Astrocyte (in vitro differentiated cells and primary cell): ENCODE measurements around the gene ENPP6. TPM values are rescaled to one million over a fixed set of nuclear protein-coding genes. Genes with fewer than 3 reads are reported as not detected.

ENCODE experiments used
- DNase-seq: peaks from one replicate; pipeline ENCODE4 v3.0.0-alpha.2; 2010; ENCODE audit warnings: low read depth
- FAIRE-seq: peaks from 2 replicates; lab custom pipeline; 2011; peaks lifted over from hg19 to GRCh38; lab: Jason Lieb, UNC
- H2AFZ ChIP-seq: 2 replicates; pipeline ENCODE4 v1.6.0; 2012; ENCODE audit warnings: low read depth, low read length, inconsistent platforms
- H3K27ac ChIP-seq: 2 replicates; pipeline ENCODE4 v1.5.1; 2011; ENCODE audit warnings: low read depth, low read length, inconsistent platforms
- H3K27me3 ChIP-seq: 2 replicates; pipeline ENCODE4 v1.6.0; 2011; ENCODE audit warnings: low read length, inconsistent platforms; ENCODE audit not compliant: insufficient read depth
- H3K36me3 ChIP-seq: 2 replicates; pipeline ENCODE4 v1.5.1; 2011; ENCODE audit warnings: low read length, inconsistent platforms; ENCODE audit not compliant: insufficient read depth
- H3K4me1 ChIP-seq: 2 replicates; pipeline ENCODE4 v1.5.1; 2011; ENCODE audit warnings: low read length, inconsistent platforms; ENCODE audit not compliant: insufficient read depth
- H3K4me2 ChIP-seq: 2 replicates; pipeline ENCODE4 v1.6.0; 2012; ENCODE audit warnings: low read length, inconsistent platforms
- H3K4me3 ChIP-seq: 2 replicates; pipeline ENCODE4 v1.5.1; 2011; ENCODE audit warnings: low read depth, mild to moderate bottlenecking, low read length, inconsistent platforms; ENCODE audit not compliant: insufficient read depth
- H3K79me2 ChIP-seq: 2 replicates; pipeline ENCODE4 v1.6.0; 2012; ENCODE audit warnings: mild to moderate bottlenecking, low read length, inconsistent platforms; ENCODE audit not compliant: insufficient read depth
- H3K9ac ChIP-seq: 2 replicates; pipeline ENCODE4 v1.6.0; 2012; ENCODE audit warnings: mild to moderate bottlenecking, low read length, inconsistent platforms
- H3K9me3 ChIP-seq: 2 replicates; pipeline ENCODE4 v1.5.1; 2012; ENCODE audit warnings: low read depth, mild to moderate bottlenecking, low read length, inconsistent platforms; ENCODE audit not compliant: insufficient read depth
- H4K20me1 ChIP-seq: 2 replicates; pipeline ENCODE4 v1.6.0; 2012; ENCODE audit warnings: low read length, inconsistent platforms; ENCODE audit not compliant: insufficient read depth
- H3K27ac Mint-ChIP-seq: one replicate; pipeline ENCODE4 v1.8.0; 2021; ENCODE audit warnings: mild to moderate bottlenecking, mixed read lengths; ENCODE audit not compliant: unreplicated experiment
- H3K27me3 Mint-ChIP-seq: one replicate; pipeline ENCODE4 v1.8.0; 2021; ENCODE audit warnings: low read depth, mixed read lengths; ENCODE audit not compliant: unreplicated experiment
- H3K36me3 Mint-ChIP-seq: one replicate; pipeline ENCODE4 v1.8.0; 2021; ENCODE audit warnings: low read depth, mixed read lengths; ENCODE audit not compliant: unreplicated experiment
- H3K4me1 Mint-ChIP-seq: one replicate; pipeline ENCODE4 v1.8.0; 2021; ENCODE audit warnings: low read depth, mixed read lengths; ENCODE audit not compliant: unreplicated experiment
- H3K4me3 Mint-ChIP-seq: one replicate; pipeline ENCODE4 v1.8.0; 2021; ENCODE audit warnings: mild to moderate bottlenecking, moderate library complexity, mixed read lengths; ENCODE audit not compliant: unreplicated experiment
- H3K9me3 Mint-ChIP-seq: one replicate; pipeline ENCODE4 v1.8.0; 2021; ENCODE audit warnings: mild to moderate bottlenecking, mixed read lengths; ENCODE audit not compliant: unreplicated experiment
- CTCF ChIP-seq: IDR thresholded peaks from 2 replicates; pipeline ENCODE4 v1.5.1; 2011; ENCODE audit warnings: low read depth, mild to moderate bottlenecking, inconsistent platforms, low read length, moderate library complexity; ENCODE audit not compliant: insufficient read depth
- EZH2 ChIP-seq: IDR thresholded peaks from 2 replicates; pipeline ENCODE4 v1.6.1; 2012; ENCODE audit warnings: mild to moderate bottlenecking, low read length, inconsistent platforms; ENCODE audit not compliant: insufficient read depth
- total RNA-seq: library from RNA; stranded (reverse); gene quantifications from 2 replicates; pipeline ENCODE4 v1.2.1, GENCODE V29; 2021

ENPP6 gene
- total RNA-seq, 1 donor from 2014 or later, result 0.50 TPM

GRCh38 chr4:184198190-184198589 lies 19.5 kb downstream of the ENPP6 start:
- Histone ChIP-seq H3K27me3 (no peaks in the 10 kb centered on the region), H3K4me1 (no peaks in the 10 kb centered on the region), H3K4me2 (no peak overlapping the region), H3K9ac (no peak overlapping the region), H3K4me3 (no peak overlapping the region), H4K20me1 (no peaks in the 10 kb centered on the region), H2AFZ (no peak overlapping the region), H3K27ac (no peak overlapping the region), H3K36me3 (no peaks in the 10 kb centered on the region), H3K79me2 (no peaks in the 10 kb centered on the region), H3K9me3 (no peaks in the 10 kb centered on the region)
- peaks cover 18% of the 10 kb centered on the region for H3K27me3 Mint-ChIP-seq
- H3K36me3 Mint-ChIP-seq, result no peaks in the 10 kb centered on the region
- peaks cover 6% of the 10 kb centered on the region for H3K4me1 Mint-ChIP-seq
- peaks cover 3% of the 10 kb centered on the region for H3K9me3 Mint-ChIP-seq
- no peak for TF ChIP-seq EZH2
- no peak for TF ChIP-seq CTCF
- FAIRE-seq, result no peak
- no peak overlapping the region for H3K4me3 Mint-ChIP-seq
- no peak for DNase-seq
- no peak overlapping the region for H3K27ac Mint-ChIP-seq

GRCh38 chr4:184197536-184198082 lies 20.1 kb downstream of the ENPP6 start:
- Mint-ChIP-seq H3K4me3 (no peak overlapping the region), H3K27me3 (peaks cover 18% of the 10 kb centered on the region)
- FAIRE-seq, result no peak

More at GRCh38 chr4:184197536-184198082, 20.1 kb downstream of the ENPP6 start:
- Histone ChIP-seq H3K4me3 (no peak overlapping the region), H3K27ac (no peak overlapping the region), H3K79me2 (no peaks in the 10 kb centered on the region), H3K4me2 (no peak overlapping the region), H3K36me3 (no peaks in the 10 kb centered on the region), H3K4me1 (no peaks in the 10 kb centered on the region), H2AFZ (no peak overlapping the region), H3K9me3 (no peaks in the 10 kb centered on the region), H3K27me3 (no peaks in the 10 kb centered on the region), H3K9ac (no peak overlapping the region), H4K20me1 (no peaks in the 10 kb centered on the region)
- peaks cover 3% of the 10 kb centered on the region for H3K9me3 Mint-ChIP-seq
- no peaks in the 10 kb centered on the region for H3K36me3 Mint-ChIP-seq
- no peak for DNase-seq
- TF ChIP-seq CTCF, result no peak
- TF ChIP-seq EZH2, result no peak
- H3K4me1 Mint-ChIP-seq, result peaks cover 6% of the 10 kb centered on the region
- H3K27ac Mint-ChIP-seq, result no peak overlapping the region
